C4-2B (cell line): ENCODE measurements around the gene TLE7.

Source experiments
- ZFX ChIP-seq: fragments of 450-650 bp; IDR thresholded peaks from 2 replicates; pipeline ENCODE4 v1.6.1; 2017
- TF ChIP-seq, protein P1 (sequence below): fragments of 450-650 bp; conservative IDR thresholded peaks from 2 replicates; pipeline ENCODE4 v1.5.1; 2017; ENCODE audit warnings: mild to moderate bottlenecking

DNA sequence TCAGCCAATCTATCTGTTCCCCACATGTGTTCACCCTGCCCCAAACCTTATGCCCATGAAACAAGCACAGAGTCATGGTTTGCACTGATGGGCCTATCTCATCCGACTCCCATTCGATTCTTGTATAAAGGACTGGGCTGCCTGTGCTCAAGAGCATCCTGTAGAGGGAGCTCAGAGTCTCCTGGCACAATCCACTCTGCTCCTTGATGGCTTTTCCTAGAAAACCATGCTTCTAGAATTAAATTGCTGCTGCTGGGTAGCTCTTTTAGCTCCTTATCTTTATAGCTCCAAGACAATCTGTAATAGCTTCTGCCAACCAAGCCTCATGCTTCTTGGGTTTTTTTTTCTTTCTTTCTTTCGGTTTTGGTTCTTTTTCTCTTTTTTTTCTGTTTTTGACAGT lies 37.6 kb upstream of the TLE7 start:
- TF ChIP-seq, protein P1, sequence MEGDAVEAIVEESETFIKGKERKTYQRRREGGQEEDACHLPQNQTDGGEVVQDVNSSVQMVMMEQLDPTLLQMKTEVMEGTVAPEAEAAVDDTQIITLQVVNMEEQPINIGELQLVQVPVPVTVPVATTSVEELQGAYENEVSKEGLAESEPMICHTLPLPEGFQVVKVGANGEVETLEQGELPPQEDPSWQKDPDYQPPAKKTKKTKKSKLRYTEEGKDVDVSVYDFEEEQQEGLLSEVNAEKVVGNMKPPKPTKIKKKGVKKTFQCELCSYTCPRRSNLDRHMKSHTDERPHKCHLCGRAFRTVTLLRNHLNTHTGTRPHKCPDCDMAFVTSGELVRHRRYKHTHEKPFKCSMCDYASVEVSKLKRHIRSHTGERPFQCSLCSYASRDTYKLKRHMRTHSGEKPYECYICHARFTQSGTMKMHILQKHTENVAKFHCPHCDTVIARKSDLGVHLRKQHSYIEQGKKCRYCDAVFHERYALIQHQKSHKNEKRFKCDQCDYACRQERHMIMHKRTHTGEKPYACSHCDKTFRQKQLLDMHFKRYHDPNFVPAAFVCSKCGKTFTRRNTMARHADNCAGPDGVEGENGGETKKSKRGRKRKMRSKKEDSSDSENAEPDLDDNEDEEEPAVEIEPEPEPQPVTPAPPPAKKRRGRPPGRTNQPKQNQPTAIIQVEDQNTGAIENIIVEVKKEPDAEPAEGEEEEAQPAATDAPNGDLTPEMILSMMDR: peak; percentile 50
- no peak for TF ChIP-seq ZFX
